H1 (cell line): Measurements from ENCODE around the gene SEPTIN5. TPM values are rescaled to one million over a fixed set of nuclear protein-coding genes. Genes with fewer than 3 reads are reported as not detected.

Experiments
- CTCF ChIA-PET: fragments of 300-600 bp; sonication (Branson Sonifier 250); formaldehyde crosslinking; loops from one replicate; lab custom pipeline; 2021; ENCODE audit not compliant: partially characterized antibody; lab: Charles Lee
- POLR2A ChIA-PET: fragments of 300-600 bp; sonication (Branson Sonifier 250); formaldehyde crosslinking; loops from one replicate; lab custom pipeline; 2021; ENCODE audit warnings: inconsistent platforms; ENCODE audit not compliant: partially characterized antibody; lab: Charles Lee
- DNase-seq, 2 experiments: peaks; one replicate each; pipeline versions ENCODE4 v3.0.0 to v3.0.0-alpha.2; 2010 to 2022; ENCODE audit warnings: low spot score in 2 of 2, low read depth in 1 of 2, mixed read lengths in 1 of 2
- FAIRE-seq: peaks from 2 replicates; lab custom pipeline; 2011; peaks lifted over from hg19 to GRCh38; lab: Jason Lieb, UNC
- H2AFZ ChIP-seq: 2 replicates; pipeline ENCODE4 v1.8.1; 2012; ENCODE audit warnings: low read length, inconsistent platforms
- H2AK5ac ChIP-seq: 2 replicates; pipeline ENCODE4 v1.6.1; 2013; ENCODE audit warnings: low read depth, low read length
- H2BK120ac ChIP-seq: replicated peaks from 2 replicates; pipeline ENCODE3; 2013; ENCODE audit warnings: low read depth, low read length, inconsistent platforms
- H2BK12ac ChIP-seq: 2 replicates; pipeline ENCODE4 v1.6.1; 2013; ENCODE audit warnings: low read depth, low read length
- H2BK15ac ChIP-seq: 2 replicates; pipeline ENCODE4 v1.6.1; 2013; ENCODE audit warnings: low read length
- H2BK20ac ChIP-seq: 2 replicates; pipeline ENCODE4 v1.6.1; 2013; ENCODE audit warnings: low read length
- H2BK5ac ChIP-seq: 2 replicates; pipeline ENCODE4 v1.6.1; 2013; ENCODE audit warnings: low read depth, low read length
- H3K14ac ChIP-seq: 2 replicates; pipeline ENCODE4 v1.6.1; 2013; ENCODE audit warnings: inconsistent platforms; ENCODE audit not compliant: insufficient read length
- H3K18ac ChIP-seq: 2 replicates; pipeline ENCODE4 v1.6.1; 2013; ENCODE audit warnings: low read length; ENCODE audit errors: extremely low read depth
- H3K23ac ChIP-seq: 2 replicates; pipeline ENCODE4 v1.6.1; 2013; ENCODE audit warnings: inconsistent platforms; ENCODE audit not compliant: insufficient read length
- H3K23me2 ChIP-seq: 2 replicates; pipeline ENCODE4 v1.6.1; 2013; ENCODE audit warnings: low read depth, low read length
- H3K27ac ChIP-seq: 2 replicates; pipeline ENCODE4 v1.6.1; 2011; ENCODE audit warnings: low read depth, low read length, inconsistent platforms
- H3K27me3 ChIP-seq, 4 experiments: replicated peaks in 1 of 4; 1 replicate in 1 of 4; 2 replicates in 3 of 4; pipeline versions ENCODE4 v1.6.1 to v1.8.1; 2011 to 2013; ENCODE audit warnings: low read length in 3 of 4, mild to moderate bottlenecking in 3 of 4, inconsistent platforms in 2 of 4, mixed read lengths in 2 of 4, moderate library complexity in 1 of 4; ENCODE audit not compliant: control insufficient read depth in 3 of 4, insufficient read depth in 3 of 4; ENCODE audit errors: extremely low read depth in 1 of 4
- H3K36me3 ChIP-seq, 4 experiments: 2 replicates each; pipeline versions ENCODE4 v1.6.1 to v1.8.1; 2011 to 2013; ENCODE audit warnings: mild to moderate bottlenecking in 4 of 4, low read length in 3 of 4, moderate library complexity in 2 of 4, control low read depth in 1 of 4, inconsistent platforms in 1 of 4; ENCODE audit not compliant: insufficient read depth in 4 of 4, control insufficient read depth in 2 of 4
- H3K4ac ChIP-seq: replicated peaks from 2 replicates; pipeline ENCODE3; 2013; ENCODE audit warnings: low read length, low read depth, mixed read lengths, inconsistent platforms; ENCODE audit not compliant: insufficient read length
- H3K4me1 ChIP-seq, 4 experiments: replicated peaks in 1 of 4; 1 replicate in 1 of 4; 2 replicates in 3 of 4; pipeline versions ENCODE4 v1.6.1 to v1.8.1; 2011 to 2013; ENCODE audit warnings: low read length in 3 of 4, inconsistent platforms in 2 of 4, mixed read lengths in 1 of 4; ENCODE audit not compliant: insufficient read depth in 4 of 4, control insufficient read depth in 3 of 4
- H3K4me2 ChIP-seq, 2 experiments: 2 replicates each; pipeline versions ENCODE4 v1.6.1 to v1.8.1; 2011 to 2013; ENCODE audit warnings: low read depth in 2 of 2, low read length in 2 of 2, control low read depth in 1 of 2, inconsistent platforms in 1 of 2, mild to moderate bottlenecking in 1 of 2; ENCODE audit not compliant: insufficient read depth in 1 of 2
- H3K4me3 ChIP-seq, 4 experiments: fragments of 200-600, 300-600 bp in 1 of 4; sonication (generic), shearing (Covaris generic), sonication (Bioruptor Twin) in 1 of 4; 2 replicates each; pipeline versions ENCODE4 v1.5.1 to v1.8.1; 2011 to 2016; ENCODE audit warnings: low read length in 4 of 4, low read depth in 3 of 4, control low read depth in 2 of 4, inconsistent platforms in 2 of 4, mild to moderate bottlenecking in 2 of 4, mixed read lengths in 1 of 4, moderate library complexity in 1 of 4; ENCODE audit not compliant: insufficient read depth in 2 of 4; ENCODE audit errors: extremely low read depth in 1 of 4
- H3K56ac ChIP-seq: replicated peaks from 2 replicates; pipeline ENCODE3; 2013; ENCODE audit warnings: low read depth, mild to moderate bottlenecking, mixed read lengths, low read length, inconsistent platforms; ENCODE audit not compliant: insufficient read length
- H3K79me1 ChIP-seq: 2 replicates; pipeline ENCODE4 v1.6.1; 2013; ENCODE audit warnings: low read depth, low read length, control low read depth
- H3K79me2 ChIP-seq, 2 experiments: 2 replicates each; pipeline versions ENCODE4 v1.6.1 to v1.8.1; 2012 to 2013; ENCODE audit warnings: low read length in 2 of 2, mild to moderate bottlenecking in 2 of 2, inconsistent platforms in 1 of 2; ENCODE audit not compliant: insufficient read depth in 2 of 2, control insufficient read depth in 1 of 2
- H3K9ac ChIP-seq, 4 experiments: replicated peaks in 1 of 4; 1 replicate in 1 of 4; 2 replicates in 3 of 4; pipeline versions ENCODE4 v1.6.1 to v1.8.1; 2011 to 2013; ENCODE audit warnings: low read depth in 3 of 4, low read length in 3 of 4, control low read depth in 2 of 4, mild to moderate bottlenecking in 2 of 4, moderate library complexity in 2 of 4, inconsistent platforms in 1 of 4; ENCODE audit errors: extremely low read depth in 1 of 4
- H3K9me3 ChIP-seq, 2 experiments: 2 replicates each; pipeline versions ENCODE4 v1.6.1 to v1.8.1; 2012 to 2013; ENCODE audit warnings: mild to moderate bottlenecking in 2 of 2, moderate library complexity in 2 of 2, control low read depth in 1 of 2, inconsistent platforms in 1 of 2, low read depth in 1 of 2, low read length in 1 of 2, mixed read lengths in 1 of 2; ENCODE audit not compliant: insufficient read depth in 2 of 2
- H4K20me1 ChIP-seq, 2 experiments: replicated peaks in 1 of 2; 2 replicates each; pipeline versions ENCODE3 to v1.8.1; 2011 to 2013; ENCODE audit warnings: inconsistent platforms in 2 of 2, low read length in 2 of 2, mild to moderate bottlenecking in 1 of 2; ENCODE audit not compliant: insufficient read depth in 2 of 2, control insufficient read depth in 1 of 2
- H4K5ac ChIP-seq: 2 replicates; pipeline ENCODE4 v1.6.1; 2013; ENCODE audit warnings: low read length, low read depth, mixed read lengths, inconsistent platforms; ENCODE audit not compliant: insufficient read length
- H4K8ac ChIP-seq: 2 replicates; pipeline ENCODE4 v1.8.0; 2013; ENCODE audit warnings: mild to moderate bottlenecking, moderate library complexity, low read length, inconsistent platforms; ENCODE audit not compliant: insufficient read depth; ENCODE audit errors: extremely low read depth
- H4K91ac ChIP-seq: replicated peaks from 2 replicates; pipeline ENCODE3; 2013; ENCODE audit warnings: low read length, mixed read lengths, inconsistent platforms; ENCODE audit not compliant: insufficient read length
- ATF3 ChIP-seq: IDR thresholded peaks from 2 replicates; pipeline ENCODE4 v1.6.1; 2011; ENCODE audit warnings: low read depth, mild to moderate bottlenecking, low read length; ENCODE audit not compliant: insufficient read depth
- CTBP2 ChIP-seq: IDR thresholded peaks from 2 replicates; pipeline ENCODE4 v1.7.0; 2011; ENCODE audit warnings: borderline replicate concordance, mild to moderate bottlenecking, moderate library complexity, mixed read lengths, low read length; ENCODE audit not compliant: insufficient read depth, insufficient read length
- CTCF ChIP-seq, 3 experiments: IDR thresholded peaks; 1 replicate in 2 of 3; 2 replicates in 1 of 3; pipeline versions ENCODE4 v1.5.1 to v1.6.1; 2011; ENCODE audit warnings: low read length in 3 of 3, mild to moderate bottlenecking in 3 of 3, inconsistent platforms in 2 of 3, low read depth in 1 of 3, moderate library complexity in 1 of 3; ENCODE audit not compliant: insufficient read depth in 1 of 3; ENCODE audit errors: control extremely low read depth in 1 of 3
- JUND ChIP-seq: IDR thresholded peaks from 2 replicates; pipeline ENCODE4 v1.6.1; 2011; ENCODE audit warnings: mild to moderate bottlenecking, improper control_type of control experiment, low read length
- KDM4A ChIP-seq: IDR thresholded peaks from one replicate; pipeline ENCODE4 v1.7.1; 2012; ENCODE audit warnings: low read depth, mild to moderate bottlenecking, moderate library complexity, low read length, inconsistent platforms; ENCODE audit not compliant: severe bottlenecking
- SIRT6 ChIP-seq: IDR thresholded peaks from one replicate; pipeline ENCODE4 v1.7.1; 2012; ENCODE audit warnings: low read length, inconsistent platforms
- SIX5 ChIP-seq: IDR thresholded peaks from 2 replicates; pipeline ENCODE4 v1.6.1; 2011; ENCODE audit warnings: mild to moderate bottlenecking, low read depth, low read length
- TBP ChIP-seq: IDR thresholded peaks from 2 replicates; pipeline ENCODE4 v1.6.1; 2011; ENCODE audit warnings: low read depth, low read length, improper control_type of control experiment
- YY1 ChIP-seq: IDR thresholded peaks from 2 replicates; pipeline ENCODE4 v1.6.1; 2011; ENCODE audit warnings: low read depth, mild to moderate bottlenecking, low read length
- ZNF274 ChIP-seq: IDR thresholded peaks from 2 replicates; pipeline ENCODE4 v1.7.0; 2012; ENCODE audit warnings: low read length, borderline replicate concordance; ENCODE audit errors: extremely low read depth
- WGBS, 2 experiments: shearing (Covaris generic) in 1 of 2; methylation state at CpG; one replicate each; pipeline versions ENCODE4 v1.1.6 to v1.1.7; 2013 to 2015; ENCODE audit warnings: low lambda C conversion rate in 2 of 2, mixed read lengths in 2 of 2, inconsistent platforms in 1 of 2, low coverage in 1 of 2, missing lambda C conversion rate in 1 of 2; ENCODE audit not compliant: insufficient replicate concordance in 2 of 2, insufficient coverage in 1 of 2, insufficient read length in 1 of 2; ENCODE audit errors: extremely low coverage in 1 of 2, missing lambda C conversion rate in 1 of 2; 5-methylcytosine and 5-hydroxymethylcytosine counted together
- polyA plus RNA-seq, 7 experiments: library from polyadenylated mRNA; depleted of rRNA in 3 of 7; stranded (reverse) in 5 of 7; unstranded in 2 of 7; fragments of >200 nt in 5 of 7; fragments of 200-250 nt in 2 of 7; gene quantifications; 1 replicate in 5 of 7; 2 replicates in 1 of 7; 4 replicates in 1 of 7; pipeline versions ENCODE4 v1.2.1 to v1.2.3, GENCODE V29; 2011 to 2013; ENCODE audit warnings: missing spikeins in 2 of 7, mixed read lengths in 2 of 7
- total RNA-seq: library from RNA; stranded (reverse); fragmentation: NEBNext Ultra II Directional; extraction: Animal tissue kit (Norgen Biotek cat#: 25700); gene quantifications from 2 replicates; pipeline ENCODE4 v1.2.1, GENCODE V29; 2021

The SEPTIN5 gene
- total and polyA plus RNA-seq, 2 of the 8 experiments (the other 6 are each of a cell fraction or from before 2014, with no cell fraction given) = 6.0 to 8.6 TPM

GRCh38 chr22:19717181-19717580, 2.9 kb downstream of the SEPTIN5 start:
- peaks cover 41 to 89% (median 75%) of the 10 kb centered on the region in 4 experiments for H3K27me3 ChIP-seq
- no peak overlapping the region for H3K4me3 ChIP-seq
- no peak overlapping the region for H3K4me2 ChIP-seq
- H4K8ac ChIP-seq = no peak overlapping the region
- WGBS, 2 experiments = 78% methylated on average over 7 of the region's 9 CpGs; no CpG with 5 or more reads in 1 of the 2 experiments
- no peaks in the 10 kb centered on the region; a peak in 1 of 4 replicates for H3K9me3 ChIP-seq
- H3K18ac ChIP-seq = no peak overlapping the region
- H2AK5ac ChIP-seq = no peak overlapping the region
- H3K36me3 ChIP-seq = peaks cover 0 to 5% (median 0%) of the 10 kb centered on the region in 4 experiments; a peak in 1 of 8 replicates
- FAIRE-seq = no peak
- H2BK120ac ChIP-seq = no peak overlapping the region
- no peak overlapping the region for H4K5ac ChIP-seq
- ChIA-PET POLR2A (interaction anchor here (2.4 kb wide), 1 partner anchor 37 kb away, joined by 7 read pairs; no protein-coding TSS in a partner anchor), CTCF (interaction anchor here (0.8 to 3.8 kb wide), 8 partner anchors 9 to 193 kb away, joined by 3 to 30 read pairs (median 4); no protein-coding TSS in a partner anchor)
- no peaks in the 10 kb centered on the region for H3K79me2 ChIP-seq
- H2BK5ac ChIP-seq = 0 out of 2 replicates have a peak overlapping the region, but pooled peaks have one; percentile 36
- H3K4ac ChIP-seq = no peak overlapping the region
- H2BK12ac ChIP-seq = peak overlapping the region; percentile 56; the same call in 1 of the 2 replicates
- no peak overlapping the region for H3K56ac ChIP-seq
- no peak overlapping the region for H2BK20ac ChIP-seq
- H3K14ac ChIP-seq = no peak overlapping the region
- H3K79me1 ChIP-seq = no peaks in the 10 kb centered on the region; the same call in 1 of the 2 replicates
- H3K27ac ChIP-seq = no peak overlapping the region
- H4K91ac ChIP-seq = no peak overlapping the region
- no peak for DNase-seq
- peaks cover 0 to 24% (median 13%) of the 10 kb centered on the region in 4 experiments; a peak in 5 of 7 replicates for H3K4me1 ChIP-seq
- 0 out of 2 replicates have a peak overlapping the region, but pooled peaks have one; percentile 72 for H2BK15ac ChIP-seq
- no peak overlapping the region for H3K9ac ChIP-seq
- no peak overlapping the region for H3K23ac ChIP-seq
- peaks cover 8 to 21% of the 10 kb centered on the region in 2 experiments for H4K20me1 ChIP-seq
- H2AFZ ChIP-seq = no peak overlapping the region
- peaks cover 17% of the 10 kb centered on the region; the same call in 1 of the 2 replicates for H3K23me2 ChIP-seq
- no peak for TF ChIP-seq TBP
- no peak for TF ChIP-seq SIX5
- no peak for TF ChIP-seq CTBP2
- TF ChIP-seq SIRT6 = no peak
- TF ChIP-seq KDM4A = no peak
- TF ChIP-seq ATF3 = no peak
- no peak for TF ChIP-seq CTCF (IDR thresholded peaks at IDR 0.05; ENCODE audit: control extremely low read depth in 1 of 3, insufficient read depth in 1 of 3, low read depth in 1 of 3, low read length in 3 of 3)
- TF ChIP-seq YY1 = no peak
- TF ChIP-seq ZNF274 = no peak
- TF ChIP-seq JUND = no peak
